ENCODE results near the gene FOXP1.

FOXP1 gene

DNA sequence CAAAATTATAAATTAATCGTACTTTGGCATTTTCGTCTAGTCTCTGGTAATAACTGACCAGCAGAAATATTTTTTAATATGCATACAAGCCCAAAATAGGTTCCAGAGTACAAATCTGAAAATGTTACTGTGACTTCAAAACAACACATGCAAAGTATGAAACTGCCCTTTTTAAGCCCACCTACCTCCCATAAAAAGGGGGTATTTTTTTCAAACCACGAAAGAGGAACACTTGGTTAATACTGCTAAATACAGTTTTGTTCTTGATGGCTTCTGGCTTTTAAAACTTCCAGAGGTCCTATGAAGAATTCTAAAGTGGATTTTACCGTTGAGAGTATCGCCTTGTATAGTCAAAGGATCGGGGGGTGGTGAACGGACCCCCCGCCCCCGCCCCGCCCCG, 610.7 kb downstream of the FOXP1 start:
- DNase-seq (ENCODE audit: low spot score), result no peak

DNA sequence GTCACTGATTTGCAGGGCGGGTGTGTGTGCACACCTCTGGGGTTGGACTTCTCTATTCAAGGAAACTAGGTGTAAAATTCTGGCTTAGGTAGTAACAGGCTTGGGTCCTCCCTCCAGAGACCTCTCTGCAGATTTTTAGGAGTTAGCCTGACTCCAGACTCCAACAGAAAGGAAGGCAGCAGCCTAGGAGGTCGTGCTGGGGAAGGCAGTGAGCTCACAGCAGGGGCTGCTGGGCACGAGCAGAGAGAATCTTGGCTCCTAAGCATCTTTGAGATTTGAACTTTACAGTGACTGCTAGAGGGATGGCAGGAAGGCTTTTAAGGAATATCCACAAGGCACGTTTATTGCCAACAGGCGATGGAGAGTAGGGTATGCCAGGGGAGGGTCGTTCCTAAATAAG, 612.6 kb downstream of the FOXP1 start:
- no peak for DNase-seq (ENCODE audit: low spot score)

DNA sequence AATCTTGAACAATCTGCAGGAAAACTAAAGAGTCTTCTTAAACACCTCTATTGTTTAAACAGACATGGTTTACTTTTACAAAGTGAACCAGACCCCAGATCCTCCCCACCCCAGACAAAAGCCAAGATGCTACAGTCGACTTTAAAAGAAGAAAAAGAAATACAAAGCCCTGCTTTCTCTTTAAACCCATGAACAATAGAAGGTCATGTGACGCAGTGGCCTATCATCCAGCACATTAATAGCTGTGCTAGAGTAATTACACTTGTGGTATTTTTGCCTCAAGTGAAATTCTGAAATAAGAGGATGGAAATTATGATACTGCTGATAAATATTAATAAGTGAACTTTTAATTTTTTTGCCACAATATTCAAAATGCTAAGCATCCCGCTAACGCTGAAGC, 613.4 kb downstream of the FOXP1 start:
- no peak for DNase-seq (ENCODE audit: low spot score)

DNA sequence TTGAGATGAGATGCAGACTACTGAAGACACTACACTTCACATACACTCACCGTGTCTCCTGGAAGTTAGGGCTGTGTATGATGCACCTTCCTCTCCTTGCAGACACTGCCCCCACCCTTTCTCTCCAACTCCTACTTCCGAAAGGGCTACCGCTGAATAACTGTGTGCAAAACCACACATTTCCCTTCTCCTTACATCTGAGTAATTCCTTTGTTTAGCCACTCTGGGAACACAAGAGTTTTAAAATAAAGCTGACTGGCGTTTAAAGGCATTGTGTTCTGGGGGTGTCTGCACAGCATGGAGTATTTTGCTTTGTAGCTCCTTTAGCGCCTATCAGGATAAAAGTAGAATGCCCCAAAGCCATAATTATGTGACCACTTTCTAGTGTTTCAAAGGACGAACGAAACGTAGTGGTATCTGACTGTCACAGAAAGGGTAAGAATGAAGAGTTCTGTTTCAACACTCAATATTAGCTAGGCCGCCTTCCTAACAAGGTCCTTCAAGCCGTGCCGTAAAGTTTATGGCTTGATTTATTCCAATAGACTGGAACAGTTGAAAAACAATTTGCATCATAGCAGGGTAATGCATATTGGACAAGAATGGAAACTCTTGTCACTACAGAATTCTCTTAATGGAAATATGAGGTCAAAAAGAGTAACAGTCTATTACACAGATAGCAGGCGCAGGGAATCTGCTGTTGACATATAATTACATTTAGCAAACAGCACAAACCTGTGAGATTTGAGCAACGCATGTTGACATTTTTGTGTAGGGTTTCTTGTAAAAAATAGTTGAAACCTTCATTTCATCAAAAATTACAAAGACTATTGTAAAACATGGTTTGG, 619.9 kb downstream of the FOXP1 start:
- no peak for DNase-seq (ENCODE audit: low spot score)

DNA sequence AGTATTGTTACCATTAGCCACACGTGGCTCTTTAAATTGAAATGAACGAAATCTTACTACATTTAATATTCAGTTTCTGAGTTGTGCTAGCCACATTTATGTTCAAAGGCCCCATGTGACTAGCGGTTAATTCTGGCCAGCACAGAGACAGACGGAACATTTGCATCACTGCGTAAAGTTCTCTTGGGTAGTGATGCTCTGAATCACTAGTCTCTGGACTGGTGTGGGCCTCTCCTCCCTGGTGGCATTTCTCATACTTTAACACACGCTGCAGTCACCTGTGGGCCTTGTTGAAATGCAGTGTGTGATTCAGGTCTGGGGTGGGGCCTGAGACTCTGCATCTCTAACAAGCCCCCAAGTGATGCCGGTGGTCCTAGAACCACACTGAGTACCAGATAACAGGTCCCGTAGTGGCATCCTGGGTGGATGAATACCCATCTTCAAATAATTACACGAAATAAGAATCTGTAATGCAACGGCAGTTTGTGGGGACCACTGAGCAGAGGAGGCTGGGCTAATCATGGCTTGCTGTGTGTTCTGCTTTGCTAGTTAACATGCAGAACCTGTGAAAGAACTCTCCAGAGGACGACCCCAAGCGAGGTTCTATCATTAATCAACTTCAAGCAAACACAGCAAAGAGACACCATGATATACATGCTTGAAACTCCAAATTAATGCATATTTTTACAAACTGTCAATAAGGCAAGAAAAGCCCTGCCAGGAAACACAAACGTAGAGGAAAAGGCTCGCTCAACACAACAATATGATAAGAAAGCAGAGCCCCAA, 623.8 kb downstream of the FOXP1 start:
- no peak for DNase-seq (ENCODE audit: low spot score)

DNA sequence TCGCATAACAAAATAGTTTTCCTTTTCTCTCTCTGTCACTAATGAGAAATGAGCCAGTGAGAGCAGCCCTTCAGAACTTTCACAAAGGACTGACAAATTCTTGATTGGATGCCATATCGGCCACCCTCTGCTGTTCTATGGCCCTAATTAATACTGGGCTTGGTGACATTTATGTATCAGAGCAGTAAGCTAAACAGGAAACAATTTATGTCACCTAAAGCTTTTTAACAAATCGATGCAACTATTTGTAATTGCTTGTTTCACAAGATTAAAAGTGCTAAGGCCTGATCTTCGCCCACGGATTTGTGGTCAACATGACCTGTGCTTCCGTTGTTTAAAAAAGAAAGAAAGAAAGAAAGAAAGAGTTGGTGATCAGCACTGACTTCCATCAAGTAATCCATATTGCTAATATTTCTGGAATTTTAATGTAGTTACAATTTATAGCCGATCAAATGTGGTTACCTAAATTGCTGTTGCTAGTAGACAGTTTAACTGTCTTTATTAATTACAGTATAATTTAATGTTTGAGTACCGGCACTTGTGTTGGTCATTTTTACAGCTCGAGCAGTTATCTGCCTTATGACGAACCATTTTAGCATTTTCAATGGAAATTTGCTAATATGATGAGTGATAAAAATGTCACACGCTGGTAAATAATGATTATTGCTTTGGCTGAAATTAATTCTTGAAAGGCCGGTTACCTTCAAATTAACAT, 631.3 kb downstream of the FOXP1 start:
- DNase-seq (ENCODE audit: low spot score), result no peak

DNA sequence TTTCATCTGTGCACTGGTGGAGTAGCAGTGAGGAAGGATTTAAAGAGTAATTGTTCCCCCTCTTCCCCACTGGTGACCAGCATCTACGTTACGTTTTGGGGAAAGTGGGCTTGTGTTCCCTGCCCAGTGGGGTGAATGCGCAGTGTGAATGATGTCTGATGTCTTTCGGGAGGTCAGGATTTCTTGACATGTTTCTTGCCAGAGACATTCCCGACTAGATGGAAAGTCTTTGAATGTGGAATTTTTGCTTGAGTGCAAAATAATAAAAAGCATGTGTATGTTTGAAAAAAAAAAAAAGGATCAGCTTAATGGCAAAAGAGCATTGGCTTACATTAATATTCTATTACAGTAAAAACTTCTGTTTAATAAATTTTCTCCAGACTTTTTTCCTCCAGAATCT, 632.2 kb downstream of the FOXP1 start:
- DNase-seq (ENCODE audit: low spot score), result no peak

DNA sequence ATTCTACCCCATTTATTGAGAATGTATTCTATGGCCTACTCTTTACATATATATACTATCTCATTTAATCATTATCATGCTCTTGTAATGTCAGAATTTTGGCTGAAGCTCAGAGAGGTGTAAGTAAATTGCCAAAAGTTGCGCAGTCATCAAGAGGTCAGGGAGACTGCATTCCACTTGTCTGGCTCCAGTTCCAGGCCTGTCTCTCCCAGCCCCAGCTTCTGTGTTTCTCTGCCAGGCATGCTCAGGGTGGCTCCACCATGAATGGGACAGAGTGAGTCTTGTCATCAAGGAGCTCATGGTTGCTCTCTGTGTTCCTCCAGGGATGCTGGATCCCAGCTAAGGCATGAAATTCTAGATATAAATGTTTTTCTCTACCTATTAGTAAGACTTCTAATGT, 635.9 kb downstream of the FOXP1 start:
- DNase-seq (ENCODE audit: low spot score), result no peak

DNA sequence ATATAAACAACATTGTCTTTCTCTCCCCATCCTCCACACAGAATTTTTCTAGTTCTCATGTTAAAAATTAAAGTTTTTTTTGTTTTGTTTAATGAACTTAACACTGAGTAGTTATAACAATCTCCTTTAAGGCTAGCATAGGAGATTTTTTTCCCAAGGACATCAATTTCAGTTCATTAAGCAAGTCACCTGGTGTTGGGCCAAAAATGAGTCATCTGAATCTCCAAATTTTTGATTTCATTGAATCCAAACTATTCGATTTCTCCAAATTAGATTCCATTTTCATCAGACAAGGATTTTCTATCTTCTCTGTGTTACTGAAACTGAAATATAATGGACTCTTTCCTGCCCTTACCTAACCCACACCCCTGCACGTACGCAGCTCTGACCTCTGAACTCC, 639.6 kb downstream of the FOXP1 start:
- DNase-seq (ENCODE audit: low spot score), result no peak

DNA sequence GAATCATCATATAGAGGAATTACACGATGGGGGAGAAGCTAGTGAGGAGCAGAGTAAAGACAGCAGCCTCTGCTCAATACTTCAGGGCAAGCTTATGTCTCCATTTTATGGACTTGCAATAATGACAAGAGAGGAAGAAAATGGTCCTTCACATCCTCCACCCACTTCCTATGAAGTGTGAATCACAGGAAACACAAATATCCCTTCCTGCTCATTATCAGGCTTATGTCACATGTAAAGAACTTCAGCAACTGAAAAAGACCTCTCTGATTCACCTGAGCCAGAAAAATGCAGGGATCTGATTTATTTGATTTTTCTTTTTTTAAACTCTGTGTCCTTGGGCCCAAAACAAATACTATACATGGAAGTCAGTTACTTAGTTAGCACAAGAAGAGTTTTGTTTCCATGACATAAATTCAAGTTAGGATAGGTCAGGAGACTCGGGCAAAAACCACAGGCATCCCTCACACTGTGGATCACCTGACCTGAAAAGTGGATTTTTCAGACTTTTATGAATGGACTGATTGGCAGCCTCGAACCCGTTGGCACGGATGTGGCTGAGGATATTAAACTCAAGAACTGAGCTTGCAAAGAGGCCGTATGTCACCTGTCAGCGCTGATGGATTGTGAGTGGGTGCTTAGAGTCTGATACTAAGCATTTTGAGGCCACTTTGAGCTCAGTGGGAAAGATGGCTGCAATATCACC, 650.3 kb downstream of the FOXP1 start:
- no peak for DNase-seq (ENCODE audit: low spot score)

DNA sequence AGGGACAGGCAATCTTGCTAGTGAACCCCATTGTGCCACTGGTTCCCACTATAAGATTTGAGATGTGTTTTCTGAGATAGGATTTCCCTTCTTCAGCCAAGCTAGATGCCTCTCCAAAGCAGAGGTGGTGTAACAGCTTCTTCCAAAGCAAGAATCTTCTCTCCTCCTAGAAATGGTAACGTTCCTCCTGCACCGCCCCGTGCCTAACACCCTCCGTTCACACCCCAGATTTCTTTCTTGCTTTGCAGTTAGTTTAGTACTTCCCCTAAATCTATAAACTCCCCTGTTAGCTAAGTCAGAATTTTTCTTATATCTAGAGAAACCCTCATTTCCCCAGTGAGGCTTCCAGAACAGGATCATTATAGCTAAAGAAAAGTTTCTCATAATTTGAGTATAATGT, 653.5 kb downstream of the FOXP1 start:
- no peak for DNase-seq (ENCODE audit: low spot score)

DNA sequence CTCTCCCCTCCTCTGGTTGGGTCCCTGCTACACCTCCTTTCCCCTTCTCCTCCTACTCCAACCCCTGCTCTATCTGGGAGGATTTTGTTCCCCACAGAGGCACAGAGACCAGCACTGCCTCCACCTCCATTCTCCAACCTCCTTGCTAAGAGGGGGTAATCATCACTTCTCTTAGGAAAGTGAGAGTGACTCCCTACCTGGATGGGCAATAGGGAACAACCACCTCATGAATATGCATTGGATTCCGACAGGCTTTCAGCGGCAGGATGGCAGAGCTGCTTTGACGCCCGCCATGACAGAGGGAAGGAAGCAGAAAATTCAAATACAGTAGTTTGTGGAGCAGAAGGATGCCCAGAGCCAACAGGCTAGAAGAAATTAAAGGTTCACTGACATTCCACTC, 656.3 kb downstream of the FOXP1 start:
- DNase-seq (ENCODE audit: low spot score), result no peak

DNA sequence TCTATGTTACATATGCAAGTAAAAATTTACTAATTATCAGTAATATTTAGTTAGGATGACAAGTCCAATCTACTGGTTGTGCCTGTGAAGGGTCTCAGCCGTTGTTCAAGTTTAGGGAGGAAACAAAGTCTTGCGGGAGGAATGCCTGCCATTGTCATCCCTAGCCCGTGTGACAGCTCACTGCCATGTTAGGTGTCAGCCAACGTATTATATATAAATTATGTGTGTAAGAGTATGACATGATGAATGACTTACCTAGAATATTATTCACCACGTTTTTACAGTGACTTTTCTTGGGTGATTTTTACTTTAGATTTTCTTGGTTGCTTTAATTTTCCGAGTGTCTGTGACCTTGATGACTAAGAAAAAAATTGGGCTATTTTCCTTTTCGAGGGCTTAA, 656.7 kb downstream of the FOXP1 start:
- no peak for DNase-seq (ENCODE audit: low spot score)

DNA sequence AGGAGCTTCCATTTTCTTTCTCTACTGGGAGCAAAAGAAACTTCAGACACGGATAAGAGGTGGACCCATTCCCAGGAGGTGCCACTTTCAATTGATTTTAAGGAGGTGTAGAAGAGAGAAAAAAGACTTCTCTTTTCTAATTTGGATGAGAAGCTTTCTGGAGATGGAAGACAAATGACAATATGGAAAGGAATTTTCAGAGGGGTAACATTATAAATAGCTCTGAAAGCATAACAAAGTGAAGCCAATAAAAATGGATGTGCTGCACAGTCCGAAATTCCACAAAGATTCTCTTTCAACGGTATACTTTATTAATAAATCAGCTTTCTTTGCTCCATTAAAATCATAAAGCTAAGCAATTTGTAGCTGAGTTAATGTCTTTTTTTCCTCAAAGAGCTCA, 663.9 kb downstream of the FOXP1 start:
- peak; percentile 2 for DNase-seq (ENCODE audit: low spot score)

DNA sequence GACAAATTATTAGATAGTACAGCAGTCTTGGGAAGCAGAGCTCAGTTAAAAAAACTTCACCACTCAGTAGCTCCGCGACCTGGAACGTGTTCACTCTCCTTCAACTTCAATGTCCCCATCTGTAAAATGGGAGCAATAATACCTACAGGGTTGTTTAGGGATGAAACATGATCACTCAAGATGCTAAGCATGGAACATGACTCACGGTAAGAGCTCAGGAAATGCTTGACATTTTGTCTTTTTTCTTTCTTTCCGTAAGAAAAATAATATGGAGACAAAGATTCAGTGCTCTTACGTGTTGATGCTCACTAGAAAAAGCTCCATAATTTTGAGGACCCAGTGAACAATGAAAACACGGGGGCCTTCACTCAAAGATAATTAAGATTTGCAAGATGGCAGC, 664.4 kb downstream of the FOXP1 start:
- no peak for DNase-seq (ENCODE audit: low spot score)

DNA sequence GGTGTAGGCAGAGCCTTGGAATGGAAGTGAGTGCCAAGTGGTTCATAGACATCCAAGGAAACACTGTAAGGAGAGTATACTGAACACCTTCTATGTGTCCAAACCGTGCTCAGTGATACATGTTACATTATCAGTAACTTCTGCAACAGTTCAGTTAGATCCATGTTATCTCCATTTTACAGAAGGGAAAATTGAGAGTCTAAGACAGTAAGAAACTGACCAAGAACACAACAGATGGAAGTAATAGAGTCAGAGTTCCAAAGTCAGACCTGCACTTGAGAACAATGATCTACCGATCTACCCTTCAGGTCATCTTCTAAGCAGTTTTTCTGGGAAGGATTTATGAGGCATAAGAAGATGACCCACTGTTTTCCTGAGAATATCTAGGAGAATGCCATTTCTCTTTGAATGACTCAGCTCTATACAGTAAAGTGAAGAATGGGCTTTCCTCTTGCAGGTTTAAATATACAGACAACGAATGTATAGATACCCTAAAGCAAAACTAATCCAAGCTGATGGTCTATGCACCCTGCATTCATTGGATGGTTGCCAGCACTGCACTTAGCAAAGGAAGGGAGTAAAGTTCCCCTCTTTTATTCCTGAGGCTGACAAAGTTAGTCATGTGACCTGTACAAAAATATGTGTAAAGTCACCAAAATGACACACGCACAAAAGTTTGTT, 667.0 kb downstream of the FOXP1 start:
- DNase-seq (ENCODE audit: low spot score), result no peak

DNA sequence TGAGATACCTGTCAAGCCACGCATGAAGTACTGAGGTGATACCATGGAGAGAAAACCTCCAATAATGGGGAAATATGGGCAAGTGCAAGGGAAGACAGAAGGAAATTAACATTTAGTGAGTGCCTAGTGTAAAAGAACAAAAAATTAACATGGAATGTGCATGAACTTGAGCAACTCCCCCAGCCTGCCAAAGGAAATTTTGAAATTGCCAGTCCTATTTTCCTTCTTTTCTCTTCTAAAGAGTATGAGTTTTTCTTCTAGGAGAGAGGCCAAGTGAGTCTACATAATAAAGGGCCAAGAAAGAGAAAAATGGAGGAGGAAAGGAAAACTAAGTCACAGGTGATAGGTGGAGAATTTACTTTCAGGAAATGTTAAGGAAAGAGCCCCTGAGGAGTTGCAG, 668.7 kb downstream of the FOXP1 start:
- DNase-seq (ENCODE audit: low spot score), result no peak

DNA sequence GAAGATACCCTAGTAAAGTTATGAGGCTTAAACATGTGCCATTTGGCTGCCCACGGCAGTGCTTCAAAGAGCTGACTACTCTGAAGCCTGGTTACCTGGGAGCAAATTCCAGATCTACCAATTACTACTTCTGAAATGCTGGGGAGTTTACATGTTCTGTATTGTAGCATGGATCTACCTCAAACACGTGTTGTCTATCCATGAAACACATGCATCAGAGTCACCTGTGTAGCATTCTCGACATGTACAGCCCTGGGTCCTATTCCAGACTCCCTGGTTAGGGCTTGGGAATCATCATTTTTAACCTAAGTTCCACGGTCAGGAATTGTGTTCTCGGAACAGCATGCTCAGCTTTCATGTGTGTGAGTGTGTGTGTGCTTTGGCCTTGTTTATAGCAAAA, 671.8 kb downstream of the FOXP1 start:
- no peak for DNase-seq (ENCODE audit: low spot score)

DNA sequence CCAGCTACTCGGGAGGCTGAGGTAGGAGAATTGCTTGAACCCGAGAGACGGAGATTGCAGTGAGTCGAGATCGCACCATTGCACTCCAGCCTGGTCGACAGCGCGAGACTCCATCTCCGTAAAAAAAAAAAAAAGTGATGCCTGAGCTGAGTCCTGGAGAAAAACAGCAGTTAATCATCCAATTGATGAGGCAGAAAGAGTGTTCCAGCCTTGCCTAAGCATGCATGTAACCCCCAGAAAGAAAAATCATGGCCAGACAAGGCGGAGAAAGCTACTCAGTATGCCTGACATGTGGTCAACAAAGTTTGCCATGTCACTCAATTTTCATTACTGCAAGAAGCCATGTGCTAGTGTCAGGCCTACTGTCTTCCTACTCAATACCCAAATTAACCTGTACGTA, 678.0 kb downstream of the FOXP1 start:
- DNase-seq (ENCODE audit: low spot score), result no peak
